Measurements from ENCODE around the gene TEX29.

Gene TEX29

GRCh38 chr13:111319998-111320911 is at the start of gene TEX29:
TSS of gene TEX29 (plus strand) at chr13:111320642. CDS start at chr13:111320891, 249 bp downstream.
- DNase-seq, result no peak

- DNase-seq, result no peak
Observed at GRCh38 chr13:111270765-111271698, 49.4 kb upstream of the TEX29 start.

- DNase-seq, result no peak
Observed at GRCh38 chr13:111272117-111272516, 48.3 kb upstream of the TEX29 start.

- no peak for DNase-seq
Observed at GRCh38 chr13:111275382-111275781, 45.1 kb upstream of the TEX29 start.

- DNase-seq, result no peak
Observed at GRCh38 chr13:111275995-111276618, 44.3 kb upstream of the TEX29 start.

GRCh38 chr13:111278258-111278657 is 42.2 kb upstream of the TEX29 start:
- DNase-seq, result no peak

GRCh38 chr13:111278743-111279652 is 41.4 kb upstream of the TEX29 start:
- DNase-seq, result peak; percentile 57

- DNase-seq, result no peak
Observed at GRCh38 chr13:111280226-111280625, 40.2 kb upstream of the TEX29 start.

- no peak for DNase-seq
Observed at GRCh38 chr13:111280681-111281585, 39.5 kb upstream of the TEX29 start.

- DNase-seq, result peak; percentile 43
Observed at GRCh38 chr13:111281751-111282311, 38.6 kb upstream of the TEX29 start.

- DNase-seq, result no peak
Observed at GRCh38 chr13:111282425-111282824, 38.0 kb upstream of the TEX29 start.

GRCh38 chr13:111282997-111283396 is 37.4 kb upstream of the TEX29 start:
- no peak for DNase-seq

- DNase-seq, result no peak
Observed at GRCh38 chr13:111283457-111283856, 37.0 kb upstream of the TEX29 start.

GRCh38 chr13:111283991-111284390 is 36.5 kb upstream of the TEX29 start:
- DNase-seq, result no peak

- no peak for DNase-seq
Observed at GRCh38 chr13:111284565-111284964, 35.9 kb upstream of the TEX29 start.

- no peak for DNase-seq
Observed at GRCh38 chr13:111286162-111286561, 34.3 kb upstream of the TEX29 start.

- DNase-seq, result no peak
Observed at GRCh38 chr13:111286749-111287148, 33.7 kb upstream of the TEX29 start.

- no peak for DNase-seq
Observed at GRCh38 chr13:111287201-111287600, 33.2 kb upstream of the TEX29 start.

- no peak for DNase-seq
Observed at GRCh38 chr13:111288276-111288675, 32.2 kb upstream of the TEX29 start.

GRCh38 chr13:111289251-111289650 is 31.2 kb upstream of the TEX29 start:
- no peak for DNase-seq
